GM19324 (cell line): ENCODE measurements around the gene KRTAP3-3.

Experiments
- ATAC-seq: cut with Tn5 transposase; IDR thresholded peaks from one replicate; pipeline ENCODE4 v1.9.1; 2021; ENCODE audit warnings: mild to moderate bottlenecking, moderate library complexity; ENCODE audit not compliant: unreplicated experiment, low FRiP score

Gene KRTAP3-3

GRCh38 chr17:40962059-40962561 lies 31.9 kb downstream of the KRTAP3-3 start:
- ATAC-seq: no peak

GRCh38 chr17:40961591-40961990 lies 32.4 kb downstream of the KRTAP3-3 start:
- no peak for ATAC-seq

- no peak for ATAC-seq
These were observed 33.8 kb downstream of the KRTAP3-3 start for GRCh38 chr17:40960144-40960543.

- no peak for ATAC-seq
These were observed 35.6 kb downstream of the KRTAP3-3 start for GRCh38 chr17:40958086-40958953.

- no peak for ATAC-seq
These were observed 37.3 kb downstream of the KRTAP3-3 start for GRCh38 chr17:40956401-40957254.

GRCh38 chr17:40953881-40954280 lies 40.1 kb downstream of the KRTAP3-3 start:
- no peak for ATAC-seq

- no peak for ATAC-seq
These were observed 41.3 kb downstream of the KRTAP3-3 start for GRCh38 chr17:40952661-40953060.

- ATAC-seq: no peak
These were observed 41.8 kb downstream of the KRTAP3-3 start for GRCh38 chr17:40952154-40952553.

- ATAC-seq: no peak
These were observed 42.8 kb downstream of the KRTAP3-3 start for GRCh38 chr17:40951011-40951622.

GRCh38 chr17:40950176-40950575 lies 43.8 kb downstream of the KRTAP3-3 start:
- ATAC-seq: no peak

GRCh38 chr17:40949418-40949817 lies 44.5 kb downstream of the KRTAP3-3 start:
- no peak for ATAC-seq

GRCh38 chr17:40947929-40948328 lies 46.0 kb downstream of the KRTAP3-3 start:
- no peak for ATAC-seq

GRCh38 chr17:40945414-40945813 lies 48.5 kb downstream of the KRTAP3-3 start:
- ATAC-seq: no peak

GRCh38 chr17:40944531-40944930 lies 49.4 kb downstream of the KRTAP3-3 start:
- ATAC-seq: no peak
